HG02571 (cell line): Measurements from ENCODE around the gene PTPRD.

Experiments used
- ATAC-seq: cut with Tn5 transposase; IDR thresholded peaks from one replicate; pipeline ENCODE4 v1.9.1; 2021; ENCODE audit warnings: mild to moderate bottlenecking, moderate library complexity; ENCODE audit not compliant: unreplicated experiment

The PTPRD gene

GRCh38 chr9:8879284-8879683 lies 1733.5 kb downstream of the PTPRD start:
- no peak for ATAC-seq

GRCh38 chr9:8877753-8878494 lies 1734.9 kb downstream of the PTPRD start:
- ATAC-seq = no peak

GRCh38 chr9:8876303-8876702 lies 1736.5 kb downstream of the PTPRD start:
- no peak for ATAC-seq

- no peak for ATAC-seq
Measured at GRCh38 chr9:8874482-8874881, 1738.3 kb downstream of the PTPRD start.

DNA sequence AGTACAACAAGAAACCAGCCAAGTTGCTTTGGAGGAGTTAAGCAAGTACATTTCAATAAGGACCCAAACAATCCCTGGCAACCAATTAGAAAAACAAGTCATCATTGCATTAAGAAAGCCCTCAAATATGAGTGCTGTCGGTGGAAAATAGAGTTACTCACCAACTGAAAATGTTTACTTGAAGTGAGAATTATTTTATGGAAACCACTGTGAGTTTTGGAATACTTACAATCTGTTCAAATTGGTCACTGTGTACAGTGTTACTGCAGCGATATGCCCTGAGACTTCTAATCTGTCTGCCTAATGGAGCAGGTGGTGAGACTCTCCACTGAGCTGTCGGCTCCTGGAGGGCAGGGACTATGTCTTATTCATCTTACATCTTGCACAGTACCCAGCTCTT lies 1740.0 kb downstream of the PTPRD start:
- ATAC-seq = no peak

GRCh38 chr9:8871796-8872445 lies 1740.9 kb downstream of the PTPRD start:
- ATAC-seq = no peak

- ATAC-seq = no peak
Measured at GRCh38 chr9:8871396-8871795, 1741.4 kb downstream of the PTPRD start.

DNA sequence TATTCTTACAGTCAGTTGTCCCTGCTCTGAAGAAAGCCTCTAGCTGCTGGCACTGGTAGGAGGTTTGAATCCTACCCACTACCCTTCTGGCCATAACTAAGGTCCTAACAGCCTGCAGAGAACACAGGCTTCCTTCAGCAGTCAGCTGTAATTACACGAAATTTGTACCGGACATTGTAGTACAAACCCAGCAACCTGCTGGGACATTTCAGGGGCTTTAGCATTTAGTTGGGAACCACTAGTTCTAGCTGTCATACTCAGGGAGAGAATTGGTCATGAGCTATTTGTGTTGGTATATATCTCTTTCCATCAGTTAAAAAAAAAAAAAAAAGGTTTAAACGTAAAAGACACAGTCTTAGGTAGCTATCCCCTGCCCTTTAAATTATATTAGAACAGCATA lies 1743.0 kb downstream of the PTPRD start:
- no peak for ATAC-seq

- ATAC-seq = no peak
Measured at GRCh38 chr9:8868632-8869031, 1744.2 kb downstream of the PTPRD start.

DNA sequence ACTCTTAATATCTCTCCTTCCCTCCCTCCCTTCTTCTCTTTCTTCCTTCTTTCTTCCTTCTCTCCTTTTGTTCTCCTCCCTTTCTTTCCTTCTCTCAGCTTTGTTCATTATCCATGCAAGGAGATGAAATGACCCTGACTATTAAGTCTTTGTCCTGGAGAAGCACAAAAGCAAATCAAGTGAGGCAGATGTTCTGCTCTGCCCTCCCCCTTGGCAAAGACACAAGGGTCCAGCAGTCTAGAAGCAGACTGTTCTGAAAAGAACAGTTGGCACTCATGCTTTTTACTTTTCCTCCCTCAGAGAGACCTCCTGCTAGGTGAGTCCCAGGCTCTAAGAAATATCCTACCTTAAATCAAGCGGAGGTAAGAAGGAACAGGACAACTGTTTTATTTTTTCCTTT lies 1745.7 kb downstream of the PTPRD start:
- no peak for ATAC-seq

GRCh38 chr9:8864545-8864896 lies 1748.3 kb downstream of the PTPRD start:
- no peak for ATAC-seq

- ATAC-seq = no peak
Measured at GRCh38 chr9:8863886-8864544, 1748.8 kb downstream of the PTPRD start.

DNA sequence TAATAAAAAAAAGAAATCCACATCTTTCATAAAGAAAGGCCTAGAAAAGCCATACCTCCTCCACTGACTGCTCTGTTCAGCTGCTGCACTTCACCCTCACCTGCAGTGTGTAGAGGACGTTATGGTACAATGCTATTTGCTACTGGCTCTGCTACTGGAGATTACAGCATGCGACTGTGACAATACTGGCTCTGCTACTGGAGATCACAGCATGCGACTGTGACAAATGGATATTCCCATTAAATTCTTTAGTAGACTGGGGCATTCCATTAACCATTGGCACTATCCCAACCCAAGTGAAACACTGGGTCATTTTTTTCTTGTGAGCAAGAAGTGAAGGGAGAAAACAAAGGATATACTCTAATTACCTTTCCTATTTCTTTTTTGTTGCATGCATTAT lies 1749.7 kb downstream of the PTPRD start:
- ATAC-seq = no peak

- no peak for ATAC-seq
Measured at GRCh38 chr9:8860925-8861324, 1751.9 kb downstream of the PTPRD start.

- ATAC-seq = no peak
Measured at GRCh38 chr9:8860086-8860485, 1752.7 kb downstream of the PTPRD start.

GRCh38 chr9:8859416-8859815 lies 1753.4 kb downstream of the PTPRD start:
- no peak for ATAC-seq

DNA sequence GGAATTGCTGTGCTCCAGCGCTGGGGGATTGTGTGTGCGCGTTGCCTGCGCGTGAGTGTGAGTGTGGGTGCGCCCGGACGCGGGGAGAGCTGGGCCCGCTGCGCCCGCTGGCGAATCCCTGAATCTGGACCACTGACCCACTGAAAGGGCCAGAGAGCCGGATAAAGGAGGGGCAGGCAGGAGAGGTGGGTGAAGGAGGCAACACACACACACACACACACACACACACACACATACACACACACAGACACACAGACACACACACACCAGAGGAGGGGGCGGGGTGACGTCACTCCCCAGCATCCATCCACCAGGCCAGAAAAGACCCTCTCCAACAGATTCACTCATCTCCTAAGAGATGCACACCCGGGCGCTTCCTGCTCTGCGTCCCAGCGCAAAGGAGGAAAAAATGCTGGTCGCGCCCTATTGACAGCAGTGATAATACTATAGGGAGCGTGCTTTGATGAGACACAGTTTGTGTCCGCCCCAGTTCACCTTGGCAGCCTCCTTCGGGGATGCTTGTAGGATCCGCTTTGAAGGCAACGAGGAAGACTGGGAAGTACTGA lies 1754.1 kb downstream of the PTPRD start:
- no peak for ATAC-seq

DNA sequence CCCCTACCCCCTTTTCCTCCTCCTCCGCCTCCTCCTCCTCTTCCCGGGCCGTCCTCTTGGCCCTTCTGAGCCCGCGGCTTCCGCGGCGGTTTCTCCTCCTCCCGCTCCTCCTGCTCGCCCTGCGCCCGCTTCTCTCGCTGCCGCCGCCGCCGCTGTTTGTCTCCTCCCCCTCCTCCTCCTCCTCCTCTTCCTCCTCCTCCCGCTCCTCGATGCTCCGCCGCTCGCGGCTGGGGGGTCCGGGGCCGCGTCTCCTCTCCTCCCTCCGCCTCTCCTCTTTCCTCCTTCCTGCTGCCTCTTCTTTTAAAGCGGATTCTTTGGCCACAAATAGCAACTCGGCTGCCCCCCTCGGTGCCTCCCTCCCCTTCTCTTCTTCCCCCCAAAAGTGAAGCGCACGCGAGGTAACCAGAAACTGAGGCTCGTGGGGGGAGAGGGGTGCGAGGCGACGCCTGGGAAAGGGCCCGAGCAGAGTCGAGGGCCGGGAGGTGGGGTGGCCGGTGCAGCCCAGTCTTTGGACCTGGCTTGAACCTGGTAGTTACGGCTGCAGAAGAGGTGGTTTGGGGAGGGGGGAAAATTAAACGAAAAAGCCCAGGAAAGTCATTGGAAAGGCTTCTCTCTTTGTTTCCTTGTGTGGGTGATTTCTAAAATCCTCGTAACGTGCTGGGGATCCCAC lies 1754.7 kb downstream of the PTPRD start:
- ATAC-seq = no peak

- ATAC-seq = no peak
Measured at GRCh38 chr9:8857068-8857925, 1755.5 kb downstream of the PTPRD start.

- ATAC-seq = no peak
Measured at GRCh38 chr9:8856396-8857067, 1756.3 kb downstream of the PTPRD start.
